HEK293 (cell line): Measurements from ENCODE around the gene SFXN4.

ENCODE experiments used
- CTCF ChIA-PET: fragments of 350-600 bp; formaldehyde crosslinking; extraction: SDS; loops from one replicate; lab custom pipeline; 2021; ENCODE audit warnings: antibody characterized with exemption; lab: Yijun Ruan, JAX
- POLR2A ChIA-PET: fragments of 300-600 bp; formaldehyde crosslinking; extraction: SDS; loops from one replicate; lab custom pipeline; 2020; ENCODE audit warnings: antibody characterized with exemption, inconsistent platforms; lab: Yijun Ruan, JAX
- H3K27ac ChIP-seq: fragments of 200-500 bp; sonication (Bioruptor generic); 2 replicates; pipeline ENCODE4 v1.5.1; 2014; ENCODE audit warnings: low read depth, low read length, control low read depth, inconsistent platforms; ENCODE audit errors: extremely low read depth
- H3K36me3 ChIP-seq, 2 experiments: fragments of 200-500 bp in 1 of 2; sonication (Bioruptor generic) in 1 of 2; 1 replicate in 1 of 2; 2 replicates in 1 of 2; pipeline ENCODE4 v1.5.1; 2014 to 2017; ENCODE audit warnings: inconsistent platforms in 2 of 2, low read length in 2 of 2; ENCODE audit not compliant: control insufficient read depth in 2 of 2, insufficient read depth in 1 of 2
- H3K4me1 ChIP-seq: fragments of 200-500 bp; sonication (Bioruptor generic); 2 replicates; pipeline ENCODE4 v1.5.1; 2014; ENCODE audit warnings: mild to moderate bottlenecking, low read length, inconsistent platforms; ENCODE audit not compliant: control insufficient read depth, insufficient read depth
- H3K4me3 ChIP-seq: 2 replicates; pipeline ENCODE4 v1.5.1; 2011; ENCODE audit warnings: low read depth, mild to moderate bottlenecking, control low read depth, low read length, moderate library complexity
- H3K9me3 ChIP-seq: fragments of 200-500 bp; sonication (Bioruptor generic); 2 replicates; pipeline ENCODE4 v1.5.1; 2014; ENCODE audit warnings: low read depth, low read length, inconsistent platforms; ENCODE audit not compliant: control insufficient read depth, insufficient read depth
- GLIS2 ChIP-seq: fragments of 450-650 bp; formaldehyde crosslinking; IDR thresholded peaks from 2 replicates; pipeline ENCODE4 v1.5.1; 2016; ENCODE audit warnings: missing biosample characterization, missing genetic modification characterization
- KLF8 ChIP-seq: fragments of 450-650 bp; formaldehyde crosslinking; IDR thresholded peaks from 2 replicates; pipeline ENCODE4 v1.5.1; 2016; ENCODE audit warnings: missing biosample characterization, missing genetic modification characterization
- TSHZ1 ChIP-seq: fragments of 450-650 bp; formaldehyde crosslinking; IDR thresholded peaks from 2 replicates; pipeline ENCODE4 v1.5.1; 2016; ENCODE audit warnings: missing biosample characterization, missing genetic modification characterization, borderline replicate concordance
- ZBTB10 ChIP-seq: fragments of 450-650 bp; formaldehyde crosslinking; IDR thresholded peaks from 2 replicates; pipeline ENCODE4 v1.5.1; 2016; ENCODE audit warnings: missing biosample characterization, missing genetic modification characterization
- ZFP3 ChIP-seq: fragments of 450-650 bp; formaldehyde crosslinking; IDR thresholded peaks from 2 replicates; pipeline ENCODE4 v1.5.1; 2016; ENCODE audit warnings: low read depth, missing biosample characterization, missing genetic modification characterization
- ZFP37 ChIP-seq: fragments of 450-650 bp; formaldehyde crosslinking; IDR thresholded peaks from 2 replicates; pipeline ENCODE4 v1.5.1; 2016; ENCODE audit warnings: missing biosample characterization, missing genetic modification characterization
- ZFP41 ChIP-seq: fragments of 450-650 bp; formaldehyde crosslinking; IDR thresholded peaks from 2 replicates; pipeline ENCODE4 v1.5.1; 2016; ENCODE audit warnings: missing biosample characterization, missing genetic modification characterization, borderline replicate concordance
- ZNF148 ChIP-seq: fragments of 450-650 bp; formaldehyde crosslinking; IDR thresholded peaks from 2 replicates; pipeline ENCODE4 v1.5.0; 2017; ENCODE audit warnings: missing biosample characterization, missing genetic modification characterization, borderline replicate concordance
- ZNF449 ChIP-seq: fragments of 450-650 bp; formaldehyde crosslinking; IDR thresholded peaks from 2 replicates; pipeline ENCODE4 v1.5.1; 2017; ENCODE audit warnings: missing biosample characterization, mild to moderate bottlenecking, missing genetic modification characterization, moderate library complexity
- ZNF555 ChIP-seq: fragments of 450-650 bp; formaldehyde crosslinking; conservative IDR thresholded peaks from 2 replicates; pipeline ENCODE4 v1.5.1; 2017; ENCODE audit warnings: missing biosample characterization, mild to moderate bottlenecking, missing genetic modification characterization, inconsistent platforms
- ZNF692 ChIP-seq: fragments of 450-650 bp; formaldehyde crosslinking; IDR thresholded peaks from 2 replicates; pipeline ENCODE4 v1.5.1; 2016; ENCODE audit warnings: missing biosample characterization, missing genetic modification characterization
- ZNF76 ChIP-seq: fragments of 450-650 bp; formaldehyde crosslinking; IDR thresholded peaks from 2 replicates; pipeline ENCODE4; 2016; ENCODE audit warnings: low read depth, missing biosample characterization, missing genetic modification characterization, borderline replicate concordance
- ZNF785 ChIP-seq: fragments of 450-650 bp; formaldehyde crosslinking; IDR thresholded peaks from 2 replicates; pipeline ENCODE4 v1.5.1; 2016; ENCODE audit warnings: missing biosample characterization, missing genetic modification characterization
- ZSCAN5A ChIP-seq: fragments of 450-650 bp; formaldehyde crosslinking; IDR thresholded peaks from 2 replicates; pipeline ENCODE4 v1.5.1; 2016; ENCODE audit warnings: missing biosample characterization, missing genetic modification characterization

Gene SFXN4

GRCh38 chr10:119178372-119179119, 13.0 kb upstream of the SFXN4 start, which contains the start of gene PRDX3 (continued):
- no peak for TF ChIP-seq TSHZ1
- TF ChIP-seq ZFP41 (tag by site-specific recombination) = no peak
- TF ChIP-seq ZNF148 (tag by site-specific recombination) = no peak
- TF ChIP-seq ZNF785 (tag by site-specific recombination) = no peak
- peak; percentile 88 for TF ChIP-seq KLF8 (tag by site-specific recombination)
- no peak for TF ChIP-seq ZBTB10 (tag by site-specific recombination)

GRCh38 chr10:119177708-119178371, 12.3 kb upstream of the SFXN4 start:
- POLR2A ChIA-PET = interaction anchor here (1.9 kb wide), 1 partner anchor 13 kb away, joined by 6 read pairs; the partner anchor contains the start of gene SFXN4
- CTCF ChIA-PET = interaction anchor here (1.4 kb wide), 1 partner anchor 10 kb away, joined by 3 read pairs; no protein-coding TSS in a partner anchor
- Histone ChIP-seq H3K27ac (peak overlapping the region; percentile 84), H3K9me3 (no peaks in the 10 kb centered on the region), H3K4me3 (peak overlapping the region; percentile 75), H3K36me3 (peaks cover 18 to 41% of the 10 kb centered on the region in 2 experiments), H3K4me1 (peaks cover 3% of the 10 kb centered on the region; the same call in 1 of the 2 replicates)
- no peak for TF ChIP-seq ZNF555 (tag by site-specific recombination)
- TF ChIP-seq ZFP3 (tag by site-specific recombination) = no peak
- no peak for TF ChIP-seq ZSCAN5A (tag by site-specific recombination)
- 0 out of 2 replicates have a peak, but pooled peaks have one; percentile 16 for TF ChIP-seq ZNF449 (tag by site-specific recombination)
- TF ChIP-seq ZFP37 (tag by site-specific recombination) = 0 out of 2 replicates have a peak, but pooled peaks have one; percentile 19
- TF ChIP-seq ZNF692 (tag by site-specific recombination) = 0 out of 2 replicates have a peak, but pooled peaks have one; percentile 58
- peak; percentile 44; the same call in 1 of the 2 replicates for TF ChIP-seq ZNF76 (tag by site-specific recombination)
- 0 out of 2 replicates have a peak, but pooled peaks have one; percentile 10 for TF ChIP-seq GLIS2
